ENCODE data around the gene SCG5.

SCG5 gene

GRCh38 chr15:32729700-32730395 is 88.3 kb downstream of the SCG5 start:
- no peak for DNase-seq

- DNase-seq = peak; percentile 2
Observed at GRCh38 chr15:32730677-32731654, 89.5 kb downstream of the SCG5 start.

- no peak for DNase-seq
Observed at GRCh38 chr15:32732574-32733157, 91.2 kb downstream of the SCG5 start.

GRCh38 chr15:32733281-32733680 is 91.8 kb downstream of the SCG5 start:
- DNase-seq = no peak

- no peak for DNase-seq
Observed at GRCh38 chr15:32735989-32736700, 94.6 kb downstream of the SCG5 start.

GRCh38 chr15:32736701-32737061 is 95.2 kb downstream of the SCG5 start:
- no peak for DNase-seq

GRCh38 chr15:32737304-32737703 is 95.8 kb downstream of the SCG5 start:
- DNase-seq = no peak

- no peak for DNase-seq
Observed at GRCh38 chr15:32738666-32739065, 97.2 kb downstream of the SCG5 start.

GRCh38 chr15:32739522-32740063 is 98.1 kb downstream of the SCG5 start:
- no peak for DNase-seq

GRCh38 chr15:32743411-32744140 is 102.1 kb downstream of the SCG5 start:
- DNase-seq = no peak

- DNase-seq = no peak
Observed at GRCh38 chr15:32746116-32746857, 104.8 kb downstream of the SCG5 start.

All from stimulated activated CD4-positive, alpha-beta T cell treated with anti-CD3 and anti-CD28 coated beads, Interleukin-4, amount 100 ng/mL, for 1 hour (primary cell).